ENCODE measurements around the gene POGZ. TPM values are rescaled to one million over a fixed set of nuclear protein-coding genes. Genes with fewer than 3 reads are reported as not detected.

Gene POGZ
- total RNA-seq, 1 experiment from 2014 or later: 78.7 TPM

GRCh38 chr1:151485685-151486255 lies 26.5 kb upstream of the POGZ start:
- no peaks in the 10 kb centered on the region for H3K36me3 ChIP-seq (ENCODE audit: insufficient read depth, low read length)

GRCh38 chr1:151482017-151482416 lies 22.7 kb upstream of the POGZ start:
- no peak overlapping the region for H2AFZ ChIP-seq (ENCODE audit: low read length)
- H3K9ac ChIP-seq (ENCODE audit: low read length): no peak overlapping the region
- no peak overlapping the region for H3K27ac ChIP-seq (ENCODE audit: low read length)
- no peaks in the 10 kb centered on the region for H4K20me1 ChIP-seq (ENCODE audit: insufficient read depth, low read depth, low read length)
- no peak overlapping the region for H3K4me2 ChIP-seq (ENCODE audit: low read depth, low read length, poor library complexity, severe bottlenecking)
- no peaks in the 10 kb centered on the region for H3K4me1 ChIP-seq (ENCODE audit: low read length)
- no peaks in the 10 kb centered on the region for H3K79me2 ChIP-seq (ENCODE audit: low read length)
- H3K9me2 ChIP-seq (replicated peaks; ENCODE audit: insufficient read depth, low read length): no peaks in the 10 kb centered on the region
- no peak overlapping the region for H3K4me3 ChIP-seq (ENCODE audit: low read length)
- H3K27me3 ChIP-seq (ENCODE audit: low read length): no peaks in the 10 kb centered on the region
- DNase-seq: no peak
- no peaks in the 10 kb centered on the region for H3K9me3 ChIP-seq (ENCODE audit: low read length)
- no peaks in the 10 kb centered on the region for H3K36me3 ChIP-seq (ENCODE audit: insufficient read depth, low read length)

More at GRCh38 chr1:151485685-151486255, 26.5 kb upstream of the POGZ start:
- no peak for DNase-seq
- Histone ChIP-seq H3K27me3 (ENCODE audit: low read length) (no peaks in the 10 kb centered on the region), H3K27ac (ENCODE audit: low read length) (no peak overlapping the region), H3K4me1 (ENCODE audit: low read length) (no peaks in the 10 kb centered on the region), H2AFZ (ENCODE audit: low read length) (no peak overlapping the region), H4K20me1 (ENCODE audit: insufficient read depth, low read depth, low read length) (no peaks in the 10 kb centered on the region), H3K9me3 (ENCODE audit: low read length) (no peaks in the 10 kb centered on the region), H3K4me3 (ENCODE audit: low read length) (no peak overlapping the region), H3K4me2 (ENCODE audit: low read depth, low read length, poor library complexity, severe bottlenecking) (no peak overlapping the region), H3K9me2 (replicated peaks; ENCODE audit: insufficient read depth, low read length) (no peaks in the 10 kb centered on the region), H3K79me2 (ENCODE audit: low read length) (no peaks in the 10 kb centered on the region), H3K9ac (ENCODE audit: low read length) (no peak overlapping the region)

- H3K9ac ChIP-seq (ENCODE audit: low read length): no peak overlapping the region
- H3K4me2 ChIP-seq (ENCODE audit: low read depth, low read length, poor library complexity, severe bottlenecking): no peak overlapping the region
- no peak for DNase-seq
- no peaks in the 10 kb centered on the region for H3K36me3 ChIP-seq (ENCODE audit: insufficient read depth, low read length)
- no peaks in the 10 kb centered on the region for H3K9me3 ChIP-seq (ENCODE audit: low read length)
- H3K27ac ChIP-seq (ENCODE audit: low read length): no peak overlapping the region
- no peaks in the 10 kb centered on the region for H3K79me2 ChIP-seq (ENCODE audit: low read length)
- no peak overlapping the region for H2AFZ ChIP-seq (ENCODE audit: low read length)
- no peaks in the 10 kb centered on the region for H4K20me1 ChIP-seq (ENCODE audit: insufficient read depth, low read depth, low read length)
- H3K4me1 ChIP-seq (ENCODE audit: low read length): no peaks in the 10 kb centered on the region
- H3K9me2 ChIP-seq (replicated peaks; ENCODE audit: insufficient read depth, low read length): no peaks in the 10 kb centered on the region
- H3K4me3 ChIP-seq (ENCODE audit: low read length): no peak overlapping the region
- H3K27me3 ChIP-seq (ENCODE audit: low read length): no peaks in the 10 kb centered on the region
These were observed 20.2 kb upstream of the POGZ start for GRCh38 chr1:151479462-151479861.

- no peak overlapping the region for H3K4me2 ChIP-seq (ENCODE audit: low read depth, low read length, poor library complexity, severe bottlenecking)
- H4K20me1 ChIP-seq (ENCODE audit: insufficient read depth, low read depth, low read length): no peaks in the 10 kb centered on the region
- H3K27ac ChIP-seq (ENCODE audit: low read length): no peak overlapping the region
- no peak overlapping the region for H2AFZ ChIP-seq (ENCODE audit: low read length)
- H3K9me3 ChIP-seq (ENCODE audit: low read length): no peaks in the 10 kb centered on the region
- H3K79me2 ChIP-seq (ENCODE audit: low read length): no peaks in the 10 kb centered on the region
- H3K36me3 ChIP-seq (ENCODE audit: insufficient read depth, low read length): no peaks in the 10 kb centered on the region
- DNase-seq: no peak
- no peaks in the 10 kb centered on the region for H3K4me1 ChIP-seq (ENCODE audit: low read length)
- H3K4me3 ChIP-seq (ENCODE audit: low read length): no peak overlapping the region
- H3K9me2 ChIP-seq (replicated peaks; ENCODE audit: insufficient read depth, low read length): no peaks in the 10 kb centered on the region
- no peak overlapping the region for H3K9ac ChIP-seq (ENCODE audit: low read length)
- no peaks in the 10 kb centered on the region for H3K27me3 ChIP-seq (ENCODE audit: low read length)
These were observed 19.6 kb upstream of the POGZ start for GRCh38 chr1:151478923-151479322.

GRCh38 chr1:151478140-151478812 lies 19.0 kb upstream of the POGZ start:
- Histone ChIP-seq H3K4me1 (ENCODE audit: low read length) (peaks cover 3% of the 10 kb centered on the region), H3K9me3 (ENCODE audit: low read length) (no peaks in the 10 kb centered on the region), H3K4me3 (ENCODE audit: low read length) (no peak overlapping the region), H3K4me2 (ENCODE audit: low read depth, low read length, poor library complexity, severe bottlenecking) (no peak overlapping the region), H3K9ac (ENCODE audit: low read length) (no peak overlapping the region), H3K27me3 (ENCODE audit: low read length) (no peaks in the 10 kb centered on the region), H2AFZ (ENCODE audit: low read length) (no peak overlapping the region), H3K36me3 (ENCODE audit: insufficient read depth, low read length) (no peaks in the 10 kb centered on the region), H3K79me2 (ENCODE audit: low read length) (no peaks in the 10 kb centered on the region), H3K9me2 (replicated peaks; ENCODE audit: insufficient read depth, low read length) (no peaks in the 10 kb centered on the region), H3K27ac (ENCODE audit: low read length) (no peak overlapping the region), H4K20me1 (ENCODE audit: insufficient read depth, low read depth, low read length) (no peaks in the 10 kb centered on the region)
- no peak for DNase-seq

GRCh38 chr1:151477066-151477465 lies 17.8 kb upstream of the POGZ start:
- H3K9me3 ChIP-seq (ENCODE audit: low read length): no peaks in the 10 kb centered on the region
- H3K4me2 ChIP-seq (ENCODE audit: low read depth, low read length, poor library complexity, severe bottlenecking): no peak overlapping the region
- H3K27me3 ChIP-seq (ENCODE audit: low read length): no peaks in the 10 kb centered on the region
- H3K27ac ChIP-seq (ENCODE audit: low read length): no peak overlapping the region
- H3K4me3 ChIP-seq (ENCODE audit: low read length): no peak overlapping the region
- no peaks in the 10 kb centered on the region for H3K36me3 ChIP-seq (ENCODE audit: insufficient read depth, low read length)
- H3K9me2 ChIP-seq (replicated peaks; ENCODE audit: insufficient read depth, low read length): no peaks in the 10 kb centered on the region
- peaks cover 8% of the 10 kb centered on the region for H3K4me1 ChIP-seq (ENCODE audit: low read length)
- H2AFZ ChIP-seq (ENCODE audit: low read length): no peak overlapping the region
- no peak overlapping the region for H3K9ac ChIP-seq (ENCODE audit: low read length)
- no peak for DNase-seq
- no peaks in the 10 kb centered on the region for H4K20me1 ChIP-seq (ENCODE audit: insufficient read depth, low read depth, low read length)
- H3K79me2 ChIP-seq (ENCODE audit: low read length): no peaks in the 10 kb centered on the region

GRCh38 chr1:151476083-151476482 lies 16.8 kb upstream of the POGZ start:
- DNase-seq: no peak
- Histone ChIP-seq H3K9me2 (replicated peaks; ENCODE audit: insufficient read depth, low read length) (no peaks in the 10 kb centered on the region), H3K9ac (ENCODE audit: low read length) (no peak overlapping the region), H3K4me3 (ENCODE audit: low read length) (no peak overlapping the region), H3K27ac (ENCODE audit: low read length) (no peak overlapping the region), H3K4me1 (ENCODE audit: low read length) (peaks cover 8% of the 10 kb centered on the region), H3K36me3 (ENCODE audit: insufficient read depth, low read length) (no peaks in the 10 kb centered on the region), H2AFZ (ENCODE audit: low read length) (no peak overlapping the region), H3K27me3 (ENCODE audit: low read length) (no peaks in the 10 kb centered on the region), H3K9me3 (ENCODE audit: low read length) (no peaks in the 10 kb centered on the region), H3K4me2 (ENCODE audit: low read depth, low read length, poor library complexity, severe bottlenecking) (no peak overlapping the region), H3K79me2 (ENCODE audit: low read length) (no peaks in the 10 kb centered on the region), H4K20me1 (ENCODE audit: insufficient read depth, low read depth, low read length) (no peaks in the 10 kb centered on the region)

- no peaks in the 10 kb centered on the region for H3K9me2 ChIP-seq (replicated peaks; ENCODE audit: insufficient read depth, low read length)
- H3K27me3 ChIP-seq (ENCODE audit: low read length): no peaks in the 10 kb centered on the region
- no peak overlapping the region for H3K4me2 ChIP-seq (ENCODE audit: low read depth, low read length, poor library complexity, severe bottlenecking)
- H3K9ac ChIP-seq (ENCODE audit: low read length): no peak overlapping the region
- no peaks in the 10 kb centered on the region for H3K79me2 ChIP-seq (ENCODE audit: low read length)
- H3K4me3 ChIP-seq (ENCODE audit: low read length): no peak overlapping the region
- no peak overlapping the region for H3K27ac ChIP-seq (ENCODE audit: low read length)
- H3K36me3 ChIP-seq (ENCODE audit: insufficient read depth, low read length): no peaks in the 10 kb centered on the region
- no peaks in the 10 kb centered on the region for H4K20me1 ChIP-seq (ENCODE audit: insufficient read depth, low read depth, low read length)
- peak overlapping the region; percentile 5; the same call in 1 of the 2 replicates for H2AFZ ChIP-seq (ENCODE audit: low read length)
- DNase-seq: no peak
- H3K9me3 ChIP-seq (ENCODE audit: low read length): no peaks in the 10 kb centered on the region
- peaks cover 8% of the 10 kb centered on the region for H3K4me1 ChIP-seq (ENCODE audit: low read length)
These were observed 15.9 kb upstream of the POGZ start for GRCh38 chr1:151475175-151475574.
